ENCODE results near the gene ABHD5.

GRCh38 chr3:43732747-43733425 lies 42.1 kb downstream of the ABHD5 start:
- TF ChIP-seq CTCF (IDR thresholded peaks at IDR 0.05) (no peak), USF1 (IDR thresholded peaks at IDR 0.05; ENCODE audit: borderline replicate concordance, low read depth) (no peak), RXRA (IDR thresholded peaks at IDR 0.05; ENCODE audit: borderline replicate concordance, low read depth) (no peak), RAD21 (IDR thresholded peaks at IDR 0.05; ENCODE audit: low read length) (no peak), EZH2phosphoT487 (IDR thresholded peaks at IDR 0.05; ENCODE audit: borderline replicate concordance, low read depth) (no peak)
